ENCODE measurements around the gene ABCF2. TPM values are rescaled to one million over a fixed set of nuclear protein-coding genes. Genes with fewer than 3 reads are reported as not detected.

The ABCF2 gene
- total RNA-seq, 1 donor from 2014 or later = 37.8 TPM

- TF ChIP-seq CTCF (conservative IDR thresholded peaks at IDR 0.05; ENCODE audit: low read depth, low read length) = no peak
- no peak for DNase-seq (ENCODE audit: low read depth)
- no peak overlapping the region for H3K4me3 ChIP-seq (ENCODE audit: low read depth, low read length)
Observed at GRCh38 chr7:151215396-151215795, 11.6 kb downstream of the ABCF2 start.

GRCh38 chr7:151213826-151214225, 13.2 kb downstream of the ABCF2 start:
- TF ChIP-seq CTCF (conservative IDR thresholded peaks at IDR 0.05; ENCODE audit: low read depth, low read length) = no peak
- no peak for DNase-seq (ENCODE audit: low read depth)
- no peak overlapping the region for H3K4me3 ChIP-seq (ENCODE audit: low read depth, low read length)

GRCh38 chr7:151212626-151213025, 14.4 kb downstream of the ABCF2 start:
- TF ChIP-seq CTCF (conservative IDR thresholded peaks at IDR 0.05; ENCODE audit: low read depth, low read length) = no peak
- DNase-seq (ENCODE audit: low read depth) = no peak
- H3K4me3 ChIP-seq (ENCODE audit: low read depth, low read length) = no peak overlapping the region

- DNase-seq (ENCODE audit: low read depth) = no peak
- no peak for TF ChIP-seq CTCF (conservative IDR thresholded peaks at IDR 0.05; ENCODE audit: low read depth, low read length)
- no peak overlapping the region for H3K4me3 ChIP-seq (ENCODE audit: low read depth, low read length)
Observed at GRCh38 chr7:151211155-151211772, 15.7 kb downstream of the ABCF2 start.

GRCh38 chr7:151210087-151210854, 16.7 kb downstream of the ABCF2 start, which contains the start of gene H2BK1:
Gene H2BK1, minus strand, starts transcription at chr7:151210488. Its CDS starts 170 bp downstream, at chr7:151210318.
- no peak for DNase-seq (ENCODE audit: low read depth)
- H3K4me3 ChIP-seq (ENCODE audit: low read depth, low read length) = no peak within 1 kb of the TSS
- TF ChIP-seq CTCF (conservative IDR thresholded peaks at IDR 0.05; ENCODE audit: low read depth, low read length) = no peak

GRCh38 chr7:151209588-151209987, 17.4 kb downstream of the ABCF2 start:
- no peak for DNase-seq (ENCODE audit: low read depth)
- no peak overlapping the region for H3K4me3 ChIP-seq (ENCODE audit: low read depth, low read length)
- TF ChIP-seq CTCF (conservative IDR thresholded peaks at IDR 0.05; ENCODE audit: low read depth, low read length) = no peak

Measured in epithelial cell of proximal tubule (primary cell).